DMS153 treated with DMSO at 0.1 percent for 48 hours (cell line): Measurements from ENCODE around the gene TTK.
"Not testable (repeated sequence)": the region's sequence is repeated elsewhere in the genome, so short reads cannot be mapped to it uniquely, and the experiment has no call there.

Experiments
- DNase-seq: peaks from one replicate; lab custom pipeline; 2025; ENCODE audit not compliant: unreplicated experiment; lab: John Stamatoyannopoulos, UW

TTK gene

GRCh38 chr6:80021131-80021530, 16.7 kb downstream of the TTK start:
- DNase-seq = no peak

- no peak for DNase-seq
Measured at GRCh38 chr6:80021591-80021990, 17.1 kb downstream of the TTK start.

DNA sequence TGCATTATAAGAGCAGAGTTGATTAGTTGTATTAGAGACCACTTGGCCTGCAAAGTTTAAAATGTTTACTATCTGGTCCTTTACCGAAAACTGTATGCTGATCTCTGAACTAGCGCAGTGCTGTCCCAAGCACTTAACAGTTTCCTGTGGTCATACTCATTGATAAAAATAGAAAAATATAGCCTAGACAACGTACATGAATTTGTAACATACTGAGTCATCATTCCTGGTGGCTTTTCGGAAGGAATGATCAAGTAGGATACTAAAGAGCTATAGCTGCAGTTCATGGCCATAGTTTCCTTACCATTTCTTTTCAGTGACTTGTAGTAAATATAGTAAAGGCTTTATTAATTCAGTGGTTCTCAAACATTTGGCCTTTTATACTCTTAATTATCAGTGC, 18.4 kb downstream of the TTK start:
- no peak for DNase-seq

- DNase-seq = no peak
Measured at GRCh38 chr6:80028589-80028988, 24.1 kb downstream of the TTK start.

- DNase-seq = no peak
Measured at GRCh38 chr6:80029470-80029869, 25.0 kb downstream of the TTK start.

DNA sequence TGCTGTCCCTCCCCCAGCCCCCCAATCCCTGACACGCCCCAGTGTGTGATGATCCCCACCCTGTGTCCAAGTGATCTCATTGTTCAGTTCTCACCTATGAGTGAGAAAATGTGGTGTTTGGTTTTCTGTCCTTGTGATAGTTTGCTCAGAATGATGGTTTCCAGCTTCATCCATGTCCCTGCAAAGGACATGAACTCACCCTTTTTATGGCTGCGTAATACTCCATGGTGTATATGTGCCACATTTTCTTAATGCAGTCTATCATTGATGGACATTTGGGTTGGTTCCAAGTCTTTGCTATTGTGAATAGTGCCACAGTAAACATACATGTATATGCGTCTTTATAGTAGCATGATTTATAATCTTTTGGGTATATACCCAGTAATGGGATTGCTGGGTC, 43.8 kb downstream of the TTK start:
- DNase-seq = not testable (repeated sequence)

- no peak for DNase-seq
Measured at GRCh38 chr6:80060774-80061173, 56.3 kb downstream of the TTK start.

- not testable (repeated sequence) for DNase-seq
Measured at GRCh38 chr6:80068146-80068545, 63.7 kb downstream of the TTK start.

GRCh38 chr6:80070431-80070830, 66.0 kb downstream of the TTK start:
- not testable (repeated sequence) for DNase-seq

- DNase-seq = no peak
Measured at GRCh38 chr6:80077067-80077466, 72.6 kb downstream of the TTK start.

- DNase-seq = no peak
Measured at GRCh38 chr6:80088637-80089036, 84.2 kb downstream of the TTK start.

- DNase-seq = no peak
Measured at GRCh38 chr6:80091506-80091905, 87.1 kb downstream of the TTK start.
